Activated naive CD8-positive, alpha-beta T cell treated with anti-CD3 and anti-CD28 coated beads, Interleukin-2, amount 50 U/mL, for 16 hours (primary cell): ENCODE measurements around the gene MCEMP1.

Experiments
- DNase-seq: peaks from one replicate; pipeline ENCODE4 v3.0.0-alpha.2; 2020; ENCODE audit warnings: low read depth, low spot score

MCEMP1 gene

GRCh38 chr19:7729211-7729610 is 52.3 kb downstream of the MCEMP1 start:
- DNase-seq = no peak
